Upper lobe of left lung (tissue), 6 donors: ENCODE results near the gene NKX6-2. TPM values are rescaled to one million over a fixed set of nuclear protein-coding genes. Genes with fewer than 3 reads are reported as not detected.

Source experiments
- ATAC-seq, 2 donors: fragments of 200-7000 bp; cut with Tn5 transposase; one replicate each; pipeline ENCODE4 v1.9.1; 2022; ENCODE audit warnings: mild to moderate bottlenecking in 2 of 2, moderate library complexity in 2 of 2; ENCODE audit not compliant: low FRiP score in 2 of 2
- DNase-seq, 2 donors: peaks; one replicate each; pipeline ENCODE4 v3.0.0-alpha.2; 2019 to 2020
- H3K27ac ChIP-seq, 4 donors: fragments of 200-600 bp; sonication (generic); one replicate each; pipeline ENCODE4 v1.5.1; 2016 to 2019
- H3K27me3 ChIP-seq, 4 donors: fragments of 200-600 bp; sonication (generic); one replicate each; pipeline ENCODE4 v1.5.1; 2017 to 2019
- H3K36me3 ChIP-seq, 4 donors: fragments of 200-600 bp; sonication (generic); one replicate each; pipeline ENCODE4 v1.5.1; 2016 to 2019
- H3K4me1 ChIP-seq, 4 donors: fragments of 200-600 bp; sonication (generic); one replicate each; pipeline ENCODE4 v1.5.1; 2018 to 2019
- H3K4me3 ChIP-seq, 4 donors: fragments of 200-600 bp; sonication (generic); one replicate each; pipeline ENCODE4 v1.5.1; 2017 to 2019; ENCODE audit warnings: mild to moderate bottlenecking in 2 of 4, moderate library complexity in 1 of 4
- H3K9me3 ChIP-seq, 4 donors: fragments of 200-600 bp; sonication (generic); one replicate each; pipeline ENCODE4 v1.5.1; 2018 to 2019
- EP300 ChIP-seq, 4 donors: sonication (generic); formaldehyde crosslinking; IDR thresholded peaks; one replicate each; pipeline ENCODE4 v1.5.1; 2017; ENCODE audit warnings: antibody characterized with exemption in 4 of 4, control low read depth in 2 of 4
- POLR2A ChIP-seq, 4 donors: fragments of 450-650 bp; IDR thresholded peaks; one replicate each; pipeline ENCODE4 v1.5.1; 2016 to 2017; ENCODE audit warnings: antibody characterized with exemption in 4 of 4, mild to moderate bottlenecking in 2 of 4
- POLR2AphosphoS5 ChIP-seq, 2 donors: sonication (generic); formaldehyde crosslinking; IDR thresholded peaks; one replicate each; pipeline ENCODE4 v1.5.1; 2017; ENCODE audit warnings: antibody characterized with exemption in 2 of 2
- WGBS, 2 donors: methylation state at CpG; one replicate each; pipeline ENCODE4 v1.1.5; 2017 to 2018; 5-methylcytosine and 5-hydroxymethylcytosine counted together
- total RNA-seq, 6 donors: library from RNA; depleted of rRNA in 4 of 6; stranded (reverse); fragments of >200 nt in 4 of 6; gene quantifications; one replicate each; pipeline versions ENCODE4 v1.1.0 to v1.2.1, GENCODE V29; 2016 to 2021
- TF ChIP-seq, protein P1 (sequence below), 6 experiments: fragments of 450-650 bp in 4 of 6; fragments of 200-600 bp in 2 of 6; sonication (generic) in 2 of 6; IDR thresholded peaks; one replicate each; pipeline ENCODE4 v1.5.1; 2016 to 2019; ENCODE audit warnings: antibody characterized with exemption in 6 of 6
- donor health status: DM: no; HTN: no; CAD: no; lungs with moderate emphysema.
- donor health status: DM: no; HTN: yes; CAD: no; lungs with severe emphysema.

Gene NKX6-2
- total RNA-seq, 6 donors from 2014 or later = not detected

DNA sequence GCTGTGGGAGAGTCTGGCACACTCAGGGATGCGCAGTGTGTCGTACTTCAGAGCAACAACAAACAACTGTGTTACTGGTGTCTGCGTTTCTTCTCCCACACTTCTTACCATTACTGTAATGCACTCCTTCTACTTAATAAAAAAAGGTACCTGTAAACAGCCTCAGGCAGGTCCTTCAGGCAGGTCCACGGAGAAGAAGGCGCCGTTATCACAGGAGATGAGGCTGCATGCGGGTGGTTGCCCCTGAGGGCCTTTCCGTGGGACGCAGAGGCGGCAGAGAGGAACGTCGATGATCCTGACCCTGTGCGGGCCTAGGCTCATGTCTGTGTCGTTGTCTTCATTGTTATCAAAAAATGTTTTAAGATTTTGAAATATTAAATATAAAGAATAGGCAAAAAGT lies 29.4 kb downstream of the NKX6-2 start:
- no peaks in the 10 kb centered on the region for H3K27me3 ChIP-seq
- no peak overlapping the region for H3K27ac ChIP-seq
- H3K9me3 ChIP-seq = no peaks in the 10 kb centered on the region
- peaks cover 5 to 70% (median 41%) of the 10 kb centered on the region in 4 donors for H3K36me3 ChIP-seq
- DNase-seq = peak in 1 of 2 donors; percentile 43
- WGBS, 2 donors = 97 to 98% methylated on average over 14 of the region's 14 CpGs
- TF ChIP-seq POLR2AphosphoS5 (IDR thresholded peaks at IDR 0.05) (no peak), POLR2A (IDR thresholded peaks at IDR 0.05) (no peak), EP300 (IDR thresholded peaks at IDR 0.05) (no peak)
- TF ChIP-seq, protein P1, sequence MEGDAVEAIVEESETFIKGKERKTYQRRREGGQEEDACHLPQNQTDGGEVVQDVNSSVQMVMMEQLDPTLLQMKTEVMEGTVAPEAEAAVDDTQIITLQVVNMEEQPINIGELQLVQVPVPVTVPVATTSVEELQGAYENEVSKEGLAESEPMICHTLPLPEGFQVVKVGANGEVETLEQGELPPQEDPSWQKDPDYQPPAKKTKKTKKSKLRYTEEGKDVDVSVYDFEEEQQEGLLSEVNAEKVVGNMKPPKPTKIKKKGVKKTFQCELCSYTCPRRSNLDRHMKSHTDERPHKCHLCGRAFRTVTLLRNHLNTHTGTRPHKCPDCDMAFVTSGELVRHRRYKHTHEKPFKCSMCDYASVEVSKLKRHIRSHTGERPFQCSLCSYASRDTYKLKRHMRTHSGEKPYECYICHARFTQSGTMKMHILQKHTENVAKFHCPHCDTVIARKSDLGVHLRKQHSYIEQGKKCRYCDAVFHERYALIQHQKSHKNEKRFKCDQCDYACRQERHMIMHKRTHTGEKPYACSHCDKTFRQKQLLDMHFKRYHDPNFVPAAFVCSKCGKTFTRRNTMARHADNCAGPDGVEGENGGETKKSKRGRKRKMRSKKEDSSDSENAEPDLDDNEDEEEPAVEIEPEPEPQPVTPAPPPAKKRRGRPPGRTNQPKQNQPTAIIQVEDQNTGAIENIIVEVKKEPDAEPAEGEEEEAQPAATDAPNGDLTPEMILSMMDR (IDR thresholded peaks at IDR 0.05) = no peak
- no peak for ATAC-seq
- no peak overlapping the region for H3K4me3 ChIP-seq
- H3K4me1 ChIP-seq = no peaks in the 10 kb centered on the region

DNA sequence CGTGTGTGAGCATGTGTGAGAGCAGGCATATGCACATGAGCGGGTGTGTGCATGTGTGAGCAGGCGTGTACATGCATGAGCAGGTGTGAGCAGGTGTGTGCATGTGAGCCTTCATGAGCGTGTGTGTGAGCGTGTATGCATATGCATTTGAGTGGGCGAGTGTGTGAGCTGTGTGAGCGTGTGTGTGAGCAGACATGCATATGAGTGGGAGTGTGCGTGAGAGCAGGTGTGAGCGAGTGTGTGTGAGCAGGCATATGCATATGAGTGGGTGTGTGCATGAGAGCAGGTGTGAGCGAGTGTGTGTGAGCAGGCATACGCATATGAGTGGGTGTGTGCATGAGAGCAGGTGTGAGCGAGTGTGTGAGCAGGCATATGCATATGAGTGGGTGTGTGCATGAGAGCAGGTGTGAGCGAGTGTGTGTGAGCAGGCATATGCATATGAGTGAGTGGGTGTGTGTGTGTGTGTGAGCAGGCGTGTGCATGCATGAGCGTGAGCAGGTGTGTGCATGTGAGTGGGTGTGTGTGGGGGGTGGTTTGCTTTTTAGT lies 30.7 kb downstream of the NKX6-2 start:
- no peak for DNase-seq
- TF ChIP-seq, protein P1 (IDR thresholded peaks at IDR 0.05) = no peak
- no peak for TF ChIP-seq POLR2A (IDR thresholded peaks at IDR 0.05)
- TF ChIP-seq EP300 (IDR thresholded peaks at IDR 0.05) = no peak
- no peak for TF ChIP-seq POLR2AphosphoS5 (IDR thresholded peaks at IDR 0.05)
- no peak overlapping the region for H3K27ac ChIP-seq
- H3K9me3 ChIP-seq = no peaks in the 10 kb centered on the region
- H3K4me3 ChIP-seq = no peak overlapping the region
- no peaks in the 10 kb centered on the region for H3K27me3 ChIP-seq
- 96% methylated on average over 15 of the region's 15 CpGs for WGBS, 2 donors
- no peak for ATAC-seq
- H3K36me3 ChIP-seq = peaks cover 5 to 74% (median 49%) of the 10 kb centered on the region in 4 donors
- H3K4me1 ChIP-seq = no peaks in the 10 kb centered on the region

DNA sequence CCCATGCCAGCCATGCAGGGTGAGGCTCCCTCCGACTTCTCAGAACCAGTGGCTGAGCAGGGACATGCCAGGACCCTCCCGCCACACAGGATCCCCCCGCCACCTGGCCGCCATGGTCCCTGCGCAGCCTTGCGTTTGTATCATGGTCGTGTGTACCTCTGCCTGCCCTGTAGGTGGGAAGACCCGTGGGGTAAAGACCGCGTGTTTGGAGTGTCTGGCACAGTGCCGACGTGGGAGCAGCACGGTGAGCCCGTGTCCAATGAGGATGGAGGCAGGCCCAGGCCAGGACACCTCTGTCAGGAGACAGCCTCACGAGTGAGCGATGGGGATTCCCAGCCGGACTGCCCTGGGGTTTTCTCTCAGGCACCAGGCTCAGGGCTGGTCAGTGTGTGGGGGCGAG lies 31.9 kb downstream of the NKX6-2 start:
- ATAC-seq = no peak
- Histone ChIP-seq H3K9me3 (no peaks in the 10 kb centered on the region), H3K4me3 (no peak overlapping the region), H3K27ac (no peak overlapping the region), H3K36me3 (peaks cover 5 to 74% (median 48%) of the 10 kb centered on the region in 4 donors), H3K27me3 (no peaks in the 10 kb centered on the region), H3K4me1 (no peaks in the 10 kb centered on the region)
- DNase-seq = peak in 1 of 2 donors; percentile 73
- WGBS, 2 donors = 80 to 96% methylated on average over 1 to 18 of the region's 18 CpGs
- no peak for TF ChIP-seq EP300 (IDR thresholded peaks at IDR 0.05)
- TF ChIP-seq, protein P1 (IDR thresholded peaks at IDR 0.05) = no peak
- no peak for TF ChIP-seq POLR2AphosphoS5 (IDR thresholded peaks at IDR 0.05)
- no peak for TF ChIP-seq POLR2A (IDR thresholded peaks at IDR 0.05)

DNA sequence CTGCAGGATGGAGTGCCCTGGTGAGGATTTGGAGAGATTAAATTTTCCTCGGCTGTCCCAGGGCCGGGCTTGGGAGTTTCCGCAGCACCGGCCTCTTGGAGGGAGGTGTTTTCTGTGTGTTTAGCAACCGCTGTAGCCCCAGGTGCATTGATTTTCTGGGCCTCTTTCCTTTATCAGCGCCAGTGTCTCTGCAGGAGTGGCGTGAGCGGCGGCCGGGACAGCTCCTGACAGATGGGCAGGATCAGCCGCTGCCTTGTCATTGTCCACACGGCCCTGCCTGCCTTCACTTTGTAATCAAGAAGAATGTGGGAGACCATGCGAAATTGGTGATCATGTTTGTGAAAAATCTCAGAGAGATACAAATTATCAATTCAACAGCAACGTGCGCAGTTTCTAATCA lies 32.4 kb downstream of the NKX6-2 start:
- DNase-seq (peak in 1 of 2 donors; percentile 60), ATAC-seq (no peak)
- Histone ChIP-seq H3K4me1 (no peaks in the 10 kb centered on the region), H3K27ac (no peak overlapping the region), H3K9me3 (no peaks in the 10 kb centered on the region), H3K27me3 (no peaks in the 10 kb centered on the region), H3K36me3 (peaks cover 5 to 70% (median 47%) of the 10 kb centered on the region in 4 donors), H3K4me3 (no peak overlapping the region)
- WGBS, 2 donors = 85 to 87% methylated on average over 15 of the region's 15 CpGs
- TF ChIP-seq POLR2AphosphoS5 (IDR thresholded peaks at IDR 0.05) = no peak
- TF ChIP-seq, protein P1 (IDR thresholded peaks at IDR 0.05) = no peak
- TF ChIP-seq POLR2A (IDR thresholded peaks at IDR 0.05) = no peak
- TF ChIP-seq EP300 (IDR thresholded peaks at IDR 0.05) = no peak

DNA sequence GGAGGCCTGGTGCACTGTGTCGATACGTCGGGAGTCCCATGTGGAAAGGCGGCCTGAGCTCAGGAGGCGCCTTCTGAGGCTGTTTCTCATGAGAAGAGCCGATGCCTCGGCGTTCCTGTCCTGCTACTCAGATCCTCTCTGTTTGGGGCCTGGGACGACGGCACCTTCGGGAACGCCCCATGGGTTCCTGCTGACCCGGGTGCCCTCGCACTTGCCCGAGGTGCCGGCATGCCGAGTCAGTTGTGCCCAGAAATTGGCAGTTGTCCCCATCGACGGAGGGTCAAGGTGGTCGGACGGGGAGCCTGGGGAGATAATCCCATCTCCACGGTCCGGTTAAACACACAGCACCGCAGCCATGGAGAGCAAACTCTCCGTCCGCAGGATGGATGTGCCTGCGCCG lies 33.0 kb downstream of the NKX6-2 start:
- no peak overlapping the region for H3K4me3 ChIP-seq
- no peaks in the 10 kb centered on the region for H3K27me3 ChIP-seq
- TF ChIP-seq POLR2AphosphoS5 (IDR thresholded peaks at IDR 0.05) (no peak), POLR2A (IDR thresholded peaks at IDR 0.05) (no peak), EP300 (IDR thresholded peaks at IDR 0.05) (no peak)
- TF ChIP-seq, protein P1 (IDR thresholded peaks at IDR 0.05) = no peak
- ATAC-seq (no peak), DNase-seq (peak in 1 of 2 donors; percentile 75)
- no peaks in the 10 kb centered on the region for H3K4me1 ChIP-seq
- H3K27ac ChIP-seq = no peak overlapping the region
- peaks cover 5 to 66% (median 45%) of the 10 kb centered on the region in 4 donors for H3K36me3 ChIP-seq
- 94% methylated on average over 22 to 28 of the region's 28 CpGs for WGBS, 2 donors
- H3K9me3 ChIP-seq = no peaks in the 10 kb centered on the region
